H9 (cell line): ENCODE data around the gene CACHD1. TPM values are rescaled to one million over a fixed set of nuclear protein-coding genes. Genes with fewer than 3 reads are reported as not detected.

Experiments used
- DNase-seq: peaks from one replicate; pipeline ENCODE4 v3.0.0-alpha.2; 2017
- H2AFZ ChIP-seq: one replicate; pipeline ENCODE4 v1.6.1; 2013; ENCODE audit warnings: mild to moderate bottlenecking, low read length, control low read depth, moderate library complexity
- H2AK5ac ChIP-seq: 2 replicates; pipeline ENCODE4 v1.6.1; 2013; ENCODE audit warnings: low read length, control low read depth, mixed read lengths; ENCODE audit not compliant: insufficient read length
- H2BK120ac ChIP-seq: one replicate; pipeline ENCODE4 v1.6.1; 2013; ENCODE audit warnings: low read depth, mild to moderate bottlenecking, low read length, control low read depth, inconsistent platforms; ENCODE audit not compliant: poor library complexity, severe bottlenecking
- H2BK12ac ChIP-seq: 2 replicates; pipeline ENCODE4 v1.6.1; 2013; ENCODE audit warnings: low read length, control low read depth, mixed read lengths, low read depth; ENCODE audit not compliant: insufficient read length
- H2BK15ac ChIP-seq: 2 replicates; pipeline ENCODE4 v1.6.1; 2013; ENCODE audit warnings: low read depth, low read length, control low read depth
- H2BK20ac ChIP-seq: one replicate; pipeline ENCODE4 v1.6.1; 2013; ENCODE audit warnings: low read depth, mild to moderate bottlenecking, low read length, control low read depth, inconsistent platforms; ENCODE audit not compliant: poor library complexity, severe bottlenecking
- H2BK5ac ChIP-seq: 2 replicates; pipeline ENCODE4 v1.6.1; 2013; ENCODE audit warnings: low read length, control low read depth, mixed read lengths; ENCODE audit not compliant: insufficient read length
- H3K14ac ChIP-seq: 2 replicates; pipeline ENCODE4 v1.6.1; 2013; ENCODE audit warnings: low read length, control low read depth; ENCODE audit not compliant: insufficient read depth
- H3K18ac ChIP-seq: 2 replicates; pipeline ENCODE4 v1.6.1; 2013; ENCODE audit warnings: low read depth, mild to moderate bottlenecking, mixed read lengths, low read length, control low read depth; ENCODE audit not compliant: insufficient read length
- H3K23ac ChIP-seq: 2 replicates; pipeline ENCODE4 v1.6.1; 2013; ENCODE audit warnings: low read length, control low read depth, mixed read lengths, low read depth; ENCODE audit not compliant: insufficient read length
- H3K23me2 ChIP-seq: 2 replicates; pipeline ENCODE4 v1.6.1; 2013; ENCODE audit warnings: low read depth, mild to moderate bottlenecking, mixed read lengths, low read length, control low read depth; ENCODE audit not compliant: insufficient read length, poor library complexity, severe bottlenecking
- H3K27ac ChIP-seq: 2 replicates; pipeline ENCODE4 v1.5.1; 2013; ENCODE audit warnings: low read length, control low read depth, mixed read lengths, low read depth; ENCODE audit not compliant: insufficient read length
- H3K27me3 ChIP-seq: 2 replicates; pipeline ENCODE4 v1.6.1; 2013; ENCODE audit warnings: low read length, control low read depth, inconsistent platforms; ENCODE audit not compliant: insufficient read depth
- H3K4ac ChIP-seq: 2 replicates; pipeline ENCODE4 v1.6.1; 2013; ENCODE audit warnings: low read depth, mild to moderate bottlenecking, control low read depth, inconsistent platforms, low read length, moderate library complexity
- H3K4me1 ChIP-seq: 2 replicates; pipeline ENCODE4 v1.6.1; 2013; ENCODE audit warnings: low read length, control low read depth, inconsistent platforms; ENCODE audit not compliant: insufficient read depth
- H3K4me2 ChIP-seq: 2 replicates; pipeline ENCODE4 v1.6.1; 2013; ENCODE audit warnings: low read length, control low read depth, mixed read lengths; ENCODE audit not compliant: insufficient read length, insufficient read depth
- H3K56ac ChIP-seq: 2 replicates; pipeline ENCODE4 v1.6.1; 2013; ENCODE audit warnings: low read depth, mild to moderate bottlenecking, mixed read lengths, low read length, control low read depth; ENCODE audit not compliant: insufficient read length
- H3K79me1 ChIP-seq: 2 replicates; pipeline ENCODE4 v1.6.1; 2013; ENCODE audit warnings: low read depth, mild to moderate bottlenecking, moderate library complexity, low read length, control low read depth, inconsistent platforms; ENCODE audit not compliant: insufficient read depth, poor library complexity, severe bottlenecking
- H3K79me2 ChIP-seq: 2 replicates; pipeline ENCODE4 v1.6.1; 2013; ENCODE audit warnings: low read length, control low read depth, inconsistent platforms; ENCODE audit not compliant: insufficient read depth
- H3K9ac ChIP-seq: 2 replicates; pipeline ENCODE4 v1.6.1; 2013; ENCODE audit warnings: low read length, control low read depth, mixed read lengths; ENCODE audit not compliant: insufficient read length; ENCODE audit errors: extremely low read depth
- H3K9me3 ChIP-seq: one replicate; pipeline ENCODE4 v1.6.1; 2013; ENCODE audit warnings: low read depth, low read length, inconsistent platforms; ENCODE audit not compliant: control insufficient read depth
- H3T11ph ChIP-seq: one replicate; pipeline ENCODE4 v1.6.1; 2013; ENCODE audit warnings: mild to moderate bottlenecking, low read length, control low read depth, inconsistent platforms
- H4K20me1 ChIP-seq: one replicate; pipeline ENCODE4 v1.6.1; 2013; ENCODE audit not compliant: control insufficient read depth, insufficient read length, insufficient read depth
- H4K5ac ChIP-seq: 2 replicates; pipeline ENCODE4 v1.6.1; 2013; ENCODE audit warnings: low read depth, mild to moderate bottlenecking, mixed read lengths, low read length, control low read depth; ENCODE audit not compliant: insufficient read length
- H4K8ac ChIP-seq: replicated peaks from 2 replicates; pipeline ENCODE4 v1.6.1; 2013; ENCODE audit warnings: low read length, control low read depth, mixed read lengths, low read depth; ENCODE audit not compliant: insufficient read length
- H4K91ac ChIP-seq: 2 replicates; pipeline ENCODE4 v1.6.1; 2013; ENCODE audit warnings: low read depth, mild to moderate bottlenecking, moderate library complexity, mixed read lengths, low read length, control low read depth; ENCODE audit not compliant: insufficient read length
- H3K27ac Mint-ChIP-seq, 3 experiments: 2 replicates in 2 of 3; 3 replicates in 1 of 3; pipeline ENCODE4 v1.8.0; 2020 to 2021; ENCODE audit warnings: mixed read lengths in 3 of 3, mild to moderate bottlenecking in 1 of 3, moderate library complexity in 1 of 3
- H3K27me3 Mint-ChIP-seq: 2 replicates; pipeline ENCODE4 v1.8.0; 2021; ENCODE audit warnings: low read depth, mild to moderate bottlenecking, moderate library complexity, mixed read lengths
- H3K36me3 Mint-ChIP-seq, 3 experiments: 2 replicates in 2 of 3; 3 replicates in 1 of 3; pipeline ENCODE4 v1.8.0; 2020 to 2021; ENCODE audit warnings: low read depth in 3 of 3, mixed read lengths in 3 of 3; ENCODE audit not compliant: insufficient read depth in 1 of 3
- H3K4me1 Mint-ChIP-seq, 2 experiments: 2 replicates each; pipeline ENCODE4 v1.8.0; 2020; ENCODE audit warnings: mixed read lengths in 2 of 2
- H3K4me3 Mint-ChIP-seq, 2 experiments: 2 replicates in 1 of 2; 3 replicates in 1 of 2; pipeline ENCODE4 v1.8.0; 2020 to 2021; ENCODE audit warnings: mild to moderate bottlenecking in 2 of 2, mixed read lengths in 2 of 2, moderate library complexity in 1 of 2
- H3K9me3 Mint-ChIP-seq, 2 experiments: 2 replicates in 1 of 2; 3 replicates in 1 of 2; pipeline ENCODE4 v1.8.0; 2020; ENCODE audit warnings: mild to moderate bottlenecking in 2 of 2, mixed read lengths in 2 of 2, moderate library complexity in 1 of 2
- CTCF ChIP-seq: fragments of 200-600 bp; sonication (generic); conservative IDR thresholded peaks from 3 replicates; pipeline ENCODE4 v1.8.0; 2021; ENCODE audit warnings: antibody characterized with exemption, mild to moderate bottlenecking
- WGBS: extraction: QIAGEN DNeasy Blood & Tissue Kit; methylation state at CpG from one replicate; pipeline ENCODE4 v1.1.7; 2013; ENCODE audit warnings: missing lambda C conversion rate, low lambda C conversion rate, mixed read lengths; ENCODE audit not compliant: insufficient read length; ENCODE audit errors: extremely low coverage; 5-methylcytosine and 5-hydroxymethylcytosine counted together
- total RNA-seq: library from RNA; stranded (reverse); gene quantifications from 2 replicates; pipeline ENCODE4 v1.2.1, GENCODE V29; 2021

CACHD1 gene
- total RNA-seq, 1 experiment from 2014 or later, result 94.2 TPM

DNA sequence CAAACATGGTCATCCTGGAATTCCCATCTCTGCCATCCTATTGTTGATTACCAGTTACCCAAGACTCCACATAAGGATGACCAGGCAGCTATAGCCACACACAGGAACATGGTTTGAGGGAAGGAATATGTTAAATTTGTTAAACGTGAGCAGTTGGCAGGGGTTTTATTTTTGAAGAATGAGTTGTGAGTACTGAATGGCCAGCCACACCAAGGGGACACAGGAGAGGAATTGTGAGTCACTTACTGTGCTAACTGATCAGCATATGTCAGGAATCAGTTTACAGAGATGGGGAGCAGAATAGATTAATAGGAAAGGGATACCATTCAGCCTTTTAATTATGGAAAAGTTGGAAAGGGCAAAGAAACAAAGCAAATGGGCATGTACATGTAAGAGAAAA is 235.7 kb downstream of the CACHD1 start:
- no peak overlapping the region for H4K8ac ChIP-seq

More for the DNA sequence above, 235.7 kb downstream of the CACHD1 start:
- H3K27me3 ChIP-seq, result no peaks in the 10 kb centered on the region
- H3K9ac ChIP-seq, result no peak overlapping the region
- no peak overlapping the region for H3K56ac ChIP-seq
- H3K27ac ChIP-seq, result no peak overlapping the region
- no peaks in the 10 kb centered on the region for H3K79me2 ChIP-seq
- H3K9me3 ChIP-seq, result no peaks in the 10 kb centered on the region
- no peak overlapping the region for H4K91ac ChIP-seq
- H3K4me1 ChIP-seq, result no peaks in the 10 kb centered on the region
- no peak overlapping the region for H2BK5ac ChIP-seq
- no peaks in the 10 kb centered on the region for H4K20me1 ChIP-seq
- Mint-ChIP-seq H3K4me3 (no peak overlapping the region), H3K27ac (no peak overlapping the region), H3K4me1 (peaks cover 3% of the 10 kb centered on the region in 2 experiments; a peak in 3 of 4 replicates), H3K9me3 (peaks cover 0 to 3% of the 10 kb centered on the region in 2 experiments; a peak in 1 of 5 replicates), H3K27me3 (no peaks in the 10 kb centered on the region), H3K36me3 (no peaks in the 10 kb centered on the region)
- H2BK15ac ChIP-seq, result no peak overlapping the region
- H3K14ac ChIP-seq, result no peak overlapping the region
- H3K4ac ChIP-seq, result no peak overlapping the region
- no CpG with 5 or more reads among the region's 1 CpG for WGBS
- H2BK12ac ChIP-seq, result no peak overlapping the region
- no peaks in the 10 kb centered on the region for H3K23me2 ChIP-seq
- H3T11ph ChIP-seq, result no peak overlapping the region
- H3K79me1 ChIP-seq, result no peaks in the 10 kb centered on the region
- H2AK5ac ChIP-seq, result no peak overlapping the region
- H3K4me2 ChIP-seq, result no peak overlapping the region
- no peak overlapping the region for H4K5ac ChIP-seq
- no peak overlapping the region for H2BK120ac ChIP-seq
- no peak overlapping the region for H2AFZ ChIP-seq
- H2BK20ac ChIP-seq, result no peak overlapping the region
- no peak for DNase-seq
- H3K18ac ChIP-seq, result no peak overlapping the region
- no peak overlapping the region for H3K23ac ChIP-seq
- no peak for TF ChIP-seq CTCF
